GM18861 (cell line): ENCODE data around the gene KCNQ2.

Source experiments
- ATAC-seq: cut with Tn5 transposase; IDR thresholded peaks from one replicate; pipeline ENCODE4 v1.9.1; 2021; ENCODE audit not compliant: unreplicated experiment

Gene KCNQ2

GRCh38 chr20:63439866-63440265 lies 32.6 kb downstream of the KCNQ2 start:
- ATAC-seq: no peak

DNA sequence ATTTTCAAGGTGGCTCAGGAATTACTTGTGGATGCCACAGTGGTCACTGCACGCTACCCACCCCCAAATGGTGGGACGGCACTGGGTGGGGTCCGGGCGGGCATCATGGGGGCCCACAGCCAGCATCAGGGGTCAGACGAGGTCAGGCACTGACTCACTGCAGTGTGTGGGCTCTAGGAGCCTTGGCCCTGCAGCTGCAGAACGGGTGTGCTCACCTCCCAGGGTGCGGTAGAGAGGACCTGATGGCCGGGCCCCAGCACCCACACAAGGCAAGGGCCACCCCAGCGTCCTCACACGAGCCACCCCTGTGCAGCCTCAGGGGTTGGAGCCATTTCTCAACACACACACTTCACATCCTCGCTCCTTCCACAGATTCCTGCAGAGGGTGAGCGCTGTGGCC lies 34.3 kb downstream of the KCNQ2 start:
- ATAC-seq: no peak

GRCh38 chr20:63435552-63435951 lies 36.9 kb downstream of the KCNQ2 start:
- ATAC-seq: no peak

DNA sequence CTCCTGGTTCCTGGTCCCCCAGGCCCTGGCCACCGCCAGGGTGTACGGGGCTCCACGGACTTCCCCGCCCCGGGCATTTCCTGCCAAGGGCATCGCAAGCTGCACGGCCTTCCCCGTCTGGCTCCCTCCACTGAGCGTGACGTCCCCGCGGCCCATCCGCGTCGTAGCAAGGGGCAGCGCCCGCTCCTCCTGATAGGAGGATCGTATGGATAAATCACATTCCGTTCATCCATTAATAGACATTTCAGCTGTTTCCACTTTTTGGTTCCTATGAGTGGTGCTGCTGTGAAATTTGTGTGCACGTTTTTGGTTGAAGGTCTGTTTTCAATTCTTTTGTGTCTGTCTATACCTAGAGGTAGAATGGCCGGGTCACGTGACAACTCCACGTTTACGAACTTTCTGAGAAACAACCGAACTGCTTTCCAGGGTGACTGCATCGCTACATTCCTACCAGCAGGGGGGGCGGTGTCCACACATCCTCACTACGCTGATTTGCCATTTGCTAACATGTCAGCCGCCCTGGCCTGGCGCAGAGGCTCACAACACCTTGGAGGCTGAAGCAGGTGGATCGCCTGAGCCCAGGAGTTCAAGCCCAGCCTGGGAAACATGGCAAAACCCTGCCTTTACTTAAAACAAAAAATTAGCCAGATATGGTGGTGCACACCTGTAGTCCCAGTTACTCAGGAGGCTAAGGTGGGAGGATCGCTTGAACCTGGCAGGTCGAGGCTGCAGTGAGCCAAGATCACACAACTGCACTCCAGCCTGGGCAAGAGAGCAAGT lies 37.7 kb downstream of the KCNQ2 start:
- no peak for ATAC-seq

- no peak for ATAC-seq
Measured at GRCh38 chr20:63433756-63434531, 38.5 kb downstream of the KCNQ2 start.

- ATAC-seq: no peak
Measured at GRCh38 chr20:63433351-63433750, 39.1 kb downstream of the KCNQ2 start.

- ATAC-seq: no peak
Measured at GRCh38 chr20:63432577-63433325, 39.7 kb downstream of the KCNQ2 start.

DNA sequence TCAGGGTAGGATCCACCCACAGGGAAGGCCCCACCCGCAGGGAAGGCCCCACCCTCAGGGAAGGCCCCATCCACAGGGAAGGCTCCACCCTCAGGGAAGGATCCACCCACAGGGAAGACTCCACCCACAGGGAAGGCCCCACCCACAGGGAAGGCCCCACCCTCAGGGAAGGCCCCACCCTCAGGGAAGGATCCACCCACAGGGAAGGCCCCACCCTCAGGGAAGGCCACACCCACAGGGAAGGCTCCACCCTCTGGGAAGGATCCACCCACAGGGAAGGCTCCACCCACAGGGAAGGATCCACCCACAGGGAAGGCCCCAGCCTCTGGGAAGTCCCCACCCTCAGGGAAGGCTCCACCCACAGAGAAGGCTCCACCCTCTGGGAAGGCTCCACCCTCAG lies 40.5 kb downstream of the KCNQ2 start:
- no peak for ATAC-seq

GRCh38 chr20:63430891-63431290 lies 41.6 kb downstream of the KCNQ2 start:
- ATAC-seq: no peak

GRCh38 chr20:63429992-63430391 lies 42.5 kb downstream of the KCNQ2 start:
- ATAC-seq: no peak

DNA sequence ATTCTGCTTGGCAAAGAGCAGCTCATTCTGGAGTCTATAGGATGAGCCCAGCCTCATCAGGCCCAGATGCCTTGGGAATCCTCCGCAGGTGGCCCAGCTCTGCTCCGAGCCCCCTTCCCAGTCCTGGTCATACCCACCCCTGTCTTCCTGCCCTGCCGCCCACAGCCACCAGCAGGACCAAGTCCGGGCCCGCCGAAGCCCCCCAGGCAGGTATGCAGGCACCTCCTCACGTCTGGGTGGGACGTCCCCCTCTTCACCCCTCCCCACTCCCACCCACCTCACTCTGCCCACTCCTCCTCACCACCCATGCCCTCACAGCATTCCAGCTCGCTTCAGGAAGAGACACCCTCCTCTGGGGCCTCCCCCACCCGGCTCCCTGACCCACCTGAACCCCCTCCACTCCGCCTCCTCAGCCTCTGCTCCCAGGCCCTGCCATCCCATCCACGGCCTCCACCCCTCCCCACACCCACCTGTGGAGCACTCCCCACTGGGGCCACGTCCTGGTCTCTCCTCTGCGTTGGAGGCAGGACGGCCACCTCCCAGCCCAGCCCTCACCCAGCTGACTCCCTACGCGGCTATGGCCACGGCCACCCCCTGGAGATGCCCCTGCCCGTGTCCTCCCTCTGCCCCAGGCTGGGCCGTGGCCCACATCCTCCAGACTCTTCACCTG lies 43.4 kb downstream of the KCNQ2 start:
- no peak for ATAC-seq

DNA sequence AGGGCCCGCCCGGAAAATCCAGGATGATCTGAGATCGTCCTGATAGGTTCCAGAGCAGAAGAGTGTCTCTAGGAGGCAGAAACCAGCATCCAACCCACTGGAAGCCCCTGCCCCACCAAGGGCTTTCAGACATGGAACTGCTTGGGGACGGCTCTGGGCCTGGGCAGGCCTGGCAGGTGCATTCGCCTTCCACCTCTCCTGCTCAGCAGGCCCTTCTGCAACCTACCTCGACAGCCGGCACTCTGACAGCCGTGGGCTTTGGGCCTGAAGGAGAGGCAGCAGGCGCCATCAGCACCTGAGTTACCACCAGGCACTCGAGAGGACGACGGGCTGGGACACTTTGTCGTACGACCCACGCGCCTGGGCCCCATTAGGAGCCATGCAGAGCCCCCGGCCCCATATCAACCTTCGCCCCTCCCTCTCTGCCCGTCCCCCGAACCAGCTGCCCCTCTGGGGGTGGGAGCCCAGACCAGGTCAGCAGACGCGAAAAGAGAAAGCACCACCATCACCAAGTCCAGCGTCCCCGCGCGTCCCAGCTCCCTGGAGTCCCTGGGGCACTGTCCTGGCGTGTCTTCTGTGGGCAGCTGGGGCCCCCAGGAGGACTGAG lies 44.6 kb downstream of the KCNQ2 start:
- no peak for ATAC-seq

GRCh38 chr20:63427206-63427605 lies 45.2 kb downstream of the KCNQ2 start:
- no peak for ATAC-seq

- no peak for ATAC-seq
Measured at GRCh38 chr20:63425846-63426485, 46.5 kb downstream of the KCNQ2 start.

DNA sequence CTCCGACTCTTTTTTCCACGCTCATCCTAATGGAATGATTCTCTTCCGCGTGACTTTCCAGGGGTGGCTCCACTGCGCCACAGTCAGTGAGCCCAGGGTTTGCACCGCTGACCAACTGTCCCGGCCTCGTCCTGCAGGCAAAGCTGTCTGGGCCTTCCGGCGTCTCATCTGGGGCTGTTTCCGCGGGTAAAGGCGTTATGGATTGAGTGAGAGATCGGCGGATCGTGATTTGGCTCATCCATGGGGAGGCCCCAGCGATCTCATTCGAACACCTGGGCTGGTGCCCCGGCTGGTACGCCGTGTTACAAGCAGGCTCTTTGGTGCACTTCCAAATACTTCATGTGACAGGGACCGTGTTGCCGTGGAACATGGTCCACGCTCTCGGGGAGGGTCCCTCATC lies 47.8 kb downstream of the KCNQ2 start:
- ATAC-seq: no peak

- ATAC-seq: no peak
Measured at GRCh38 chr20:63423751-63424150, 48.7 kb downstream of the KCNQ2 start.

GRCh38 chr20:63422653-63423052 lies 49.8 kb downstream of the KCNQ2 start:
- ATAC-seq: no peak

GRCh38 chr20:63421913-63422312 lies 50.5 kb downstream of the KCNQ2 start:
- no peak for ATAC-seq

DNA sequence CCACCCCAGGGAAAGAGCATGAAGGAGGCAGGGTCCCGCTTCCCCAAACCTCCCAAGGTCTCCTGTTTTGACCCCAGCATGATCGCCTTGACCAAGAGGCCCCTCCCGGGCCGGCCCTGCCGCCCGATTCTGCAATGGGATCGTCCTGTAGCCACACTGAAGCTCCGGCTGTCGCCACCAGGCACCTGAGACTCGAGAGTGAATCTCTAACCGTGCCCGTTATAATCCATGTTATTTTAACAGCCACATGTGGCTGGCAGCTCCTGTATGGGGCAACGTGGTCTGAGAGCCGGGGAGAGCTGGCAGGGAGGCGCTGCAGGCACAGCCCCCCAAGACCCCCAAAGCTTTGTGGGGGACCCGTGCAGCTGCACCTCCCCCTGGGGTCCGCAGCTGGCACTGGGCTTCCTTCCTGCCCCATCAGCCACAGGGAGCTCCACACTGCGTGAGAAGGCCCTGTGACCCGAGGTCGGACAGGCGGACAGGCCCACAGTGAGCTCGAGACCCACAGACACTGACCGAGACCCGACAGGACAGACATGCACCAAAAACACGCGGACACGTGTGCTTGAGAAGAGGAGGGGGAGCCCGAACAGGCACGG lies 51.3 kb downstream of the KCNQ2 start:
- no peak for ATAC-seq
